HEK293T (cell line): Measurements from ENCODE around the gene CTNS.

ENCODE experiments used
- CTCF ChIA-PET: fragments of 350-600 bp; formaldehyde crosslinking; extraction: SDS; loops from one replicate; lab custom pipeline; 2021; ENCODE audit warnings: antibody characterized with exemption, inconsistent platforms; lab: Yijun Ruan, JAX
- POLR2A ChIA-PET: fragments of 350-600 bp; formaldehyde crosslinking; extraction: SDS; loops from one replicate; lab custom pipeline; 2020; ENCODE audit warnings: antibody characterized with exemption, inconsistent platforms; lab: Yijun Ruan, JAX
- DNase-seq: peaks from one replicate; pipeline ENCODE4 v3.0.0; 2012; ENCODE audit warnings: mixed read lengths; ENCODE audit errors: extremely low spot score
- ARNT ChIP-seq: fragments of 450-650 bp; IDR thresholded peaks from 2 replicates; pipeline ENCODE4 v1.6.1; 2017; ENCODE audit warnings: mild to moderate bottlenecking
- BHLHE40 ChIP-seq: fragments of 450-650 bp; IDR thresholded peaks from 2 replicates; pipeline ENCODE4 v1.6.1; 2016; ENCODE audit warnings: mild to moderate bottlenecking, moderate library complexity, borderline replicate concordance
- CTBP1 ChIP-seq: fragments of 450-650 bp; IDR thresholded peaks from 2 replicates; pipeline ENCODE4 v1.6.1; 2016; ENCODE audit warnings: borderline replicate concordance
- ELF4 ChIP-seq: fragments of 450-650 bp; IDR thresholded peaks from 2 replicates; pipeline ENCODE4 v1.6.1; 2017; ENCODE audit warnings: antibody characterized with exemption
- FOXA1 ChIP-seq: fragments of 450-650 bp; IDR thresholded peaks from 2 replicates; pipeline ENCODE4 v1.6.1; 2016; ENCODE audit warnings: mild to moderate bottlenecking
- FOXK2 ChIP-seq: fragments of 450-650 bp; IDR thresholded peaks from 2 replicates; pipeline ENCODE4 v1.6.1; 2016; ENCODE audit warnings: mild to moderate bottlenecking
- FOXM1 ChIP-seq: fragments of 450-650 bp; IDR thresholded peaks from 2 replicates; pipeline ENCODE4 v1.6.1; 2017; ENCODE audit warnings: mild to moderate bottlenecking, borderline replicate concordance
- HDGF ChIP-seq: fragments of 450-650 bp; IDR thresholded peaks from 2 replicates; pipeline ENCODE4 v1.6.1; 2017; ENCODE audit warnings: antibody characterized with exemption, borderline replicate concordance
- L3MBTL2 ChIP-seq: fragments of 450-650 bp; conservative IDR thresholded peaks from 2 replicates; pipeline ENCODE4 v1.6.1; 2016; ENCODE audit warnings: mild to moderate bottlenecking
- LEF1 ChIP-seq: fragments of 450-650 bp; IDR thresholded peaks from 2 replicates; pipeline ENCODE4 v1.6.1; 2017; ENCODE audit warnings: mild to moderate bottlenecking, borderline replicate concordance
- NFRKB ChIP-seq: fragments of 450-650 bp; IDR thresholded peaks from 2 replicates; pipeline ENCODE4 v1.6.1; 2016; ENCODE audit warnings: mild to moderate bottlenecking, moderate library complexity
- PKNOX1 ChIP-seq: fragments of 450-650 bp; IDR thresholded peaks from 2 replicates; pipeline ENCODE4 v1.6.1; 2016
- SP1 ChIP-seq: fragments of 450-650 bp; IDR thresholded peaks from 2 replicates; pipeline ENCODE4 v1.6.1; 2017
- SUZ12 ChIP-seq: fragments of 450-650 bp; IDR thresholded peaks from 2 replicates; pipeline ENCODE4 v1.6.1; 2016; ENCODE audit warnings: mild to moderate bottlenecking
- TARDBP ChIP-seq: fragments of 450-650 bp; IDR thresholded peaks from 2 replicates; pipeline ENCODE4 v1.6.1; 2016
- ZNF384 ChIP-seq: fragments of 450-650 bp; IDR thresholded peaks from 2 replicates; pipeline ENCODE4 v1.6.1; 2016

The CTNS gene

GRCh38 chr17:3603119-3603869 is 33.3 kb upstream of the CTNS start:
- TF ChIP-seq FOXA1 (no peak), FOXM1 (no peak), LEF1 (no peak), HDGF (no peak), CTBP1 (no peak), PKNOX1 (no peak), NFRKB (no peak)
- ChIA-PET CTCF (interaction anchor here (1.0 to 1.6 kb wide), 4 partner anchors 10 to 45 kb away, joined by 3 to 6 read pairs (median 4); no protein-coding TSS in a partner anchor), POLR2A (no interaction called here)
- DNase-seq = no peak

GRCh38 chr17:3603870-3604259 is 32.7 kb upstream of the CTNS start:
- DNase-seq = no peak
- CTCF ChIA-PET = no interaction called here
- POLR2A ChIA-PET = no interaction called here
- TF ChIP-seq NFRKB = no peak
- TF ChIP-seq SUZ12 = no peak
- TF ChIP-seq TARDBP = no peak
- no peak for TF ChIP-seq L3MBTL2
- TF ChIP-seq ARNT = no peak
- TF ChIP-seq BHLHE40 = no peak
- TF ChIP-seq FOXK2 = no peak
- no peak for TF ChIP-seq ZNF384
- no peak for TF ChIP-seq FOXM1
- no peak for TF ChIP-seq HDGF
- no peak for TF ChIP-seq CTBP1

DNA sequence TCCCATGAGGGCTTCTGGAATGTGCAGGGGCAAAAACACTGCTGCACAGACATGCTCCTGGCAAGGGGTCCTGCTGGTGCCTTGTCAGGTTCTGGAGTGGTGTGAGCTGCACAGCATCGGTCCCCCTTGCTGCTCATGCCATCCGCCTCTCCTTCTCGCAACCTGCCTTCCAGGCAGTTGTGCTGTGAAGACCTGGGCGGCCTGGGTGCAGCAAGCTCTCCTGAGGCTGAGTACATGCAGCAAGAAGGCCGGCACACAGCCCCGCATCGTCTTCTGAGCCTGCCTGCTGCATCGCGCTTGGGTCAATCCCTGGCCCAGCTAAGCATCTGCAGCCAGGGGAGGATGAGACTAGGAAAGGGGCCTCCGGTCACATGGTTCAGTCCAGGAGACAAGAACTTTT is 26.9 kb upstream of the CTNS start:
- TF ChIP-seq SUZ12 = no peak
- no peak for TF ChIP-seq ARNT
- TF ChIP-seq CTBP1 = no peak
- TF ChIP-seq ELF4 = no peak
- no peak for TF ChIP-seq PKNOX1
- TF ChIP-seq LEF1 = no peak
- TF ChIP-seq L3MBTL2 = no peak
- TF ChIP-seq FOXA1 = no peak
- no peak for TF ChIP-seq SP1
- TF ChIP-seq FOXK2 = no peak
- no peak for TF ChIP-seq ZNF384
- no peak for TF ChIP-seq FOXM1
- no peak for TF ChIP-seq NFRKB
- TF ChIP-seq TARDBP = no peak
- no peak for TF ChIP-seq HDGF
- TF ChIP-seq BHLHE40 = no peak
- POLR2A ChIA-PET = no interaction called here
- CTCF ChIA-PET = no interaction called here
- no peak for DNase-seq

GRCh38 chr17:3610523-3610922 is 26.0 kb upstream of the CTNS start:
- POLR2A ChIA-PET = no interaction called here
- TF ChIP-seq SUZ12 (no peak), CTBP1 (no peak), ELF4 (no peak), FOXA1 (no peak), ARNT (no peak), FOXM1 (no peak), SP1 (no peak), L3MBTL2 (no peak), PKNOX1 (no peak), BHLHE40 (no peak), HDGF (no peak), NFRKB (no peak), FOXK2 (no peak), LEF1 (no peak), TARDBP (no peak), ZNF384 (no peak)
- no peak for DNase-seq
- CTCF ChIA-PET = no interaction called here

GRCh38 chr17:3613124-3613523 is 23.4 kb upstream of the CTNS start:
- CTCF ChIA-PET = interaction anchor here (1.6 kb wide), 1 partner anchor 11 kb away, joined by 4 read pairs; no protein-coding TSS in a partner anchor
- no peak for DNase-seq
- TF ChIP-seq PKNOX1 (no peak), SP1 (no peak), CTBP1 (no peak)
- POLR2A ChIA-PET = no interaction called here

GRCh38 chr17:3615160-3615870 is 21.2 kb upstream of the CTNS start:
- DNase-seq = no peak
- CTCF ChIA-PET = no interaction called here
- POLR2A ChIA-PET = no interaction called here
- TF ChIP-seq ELF4 = no peak
- TF ChIP-seq LEF1 = no peak
- TF ChIP-seq ZNF384 = no peak
- no peak for TF ChIP-seq ARNT
- TF ChIP-seq SUZ12 = no peak
- no peak for TF ChIP-seq SP1
- TF ChIP-seq FOXK2 = no peak
- no peak for TF ChIP-seq TARDBP
- TF ChIP-seq NFRKB = no peak
